ENCODE data around the gene CACNA1D. TPM values are rescaled to one million over a fixed set of nuclear protein-coding genes. Genes with fewer than 3 reads are reported as not detected.

CACNA1D gene
- total RNA-seq, 1 experiment from 2014 or later, result 1.1 TPM

DNA sequence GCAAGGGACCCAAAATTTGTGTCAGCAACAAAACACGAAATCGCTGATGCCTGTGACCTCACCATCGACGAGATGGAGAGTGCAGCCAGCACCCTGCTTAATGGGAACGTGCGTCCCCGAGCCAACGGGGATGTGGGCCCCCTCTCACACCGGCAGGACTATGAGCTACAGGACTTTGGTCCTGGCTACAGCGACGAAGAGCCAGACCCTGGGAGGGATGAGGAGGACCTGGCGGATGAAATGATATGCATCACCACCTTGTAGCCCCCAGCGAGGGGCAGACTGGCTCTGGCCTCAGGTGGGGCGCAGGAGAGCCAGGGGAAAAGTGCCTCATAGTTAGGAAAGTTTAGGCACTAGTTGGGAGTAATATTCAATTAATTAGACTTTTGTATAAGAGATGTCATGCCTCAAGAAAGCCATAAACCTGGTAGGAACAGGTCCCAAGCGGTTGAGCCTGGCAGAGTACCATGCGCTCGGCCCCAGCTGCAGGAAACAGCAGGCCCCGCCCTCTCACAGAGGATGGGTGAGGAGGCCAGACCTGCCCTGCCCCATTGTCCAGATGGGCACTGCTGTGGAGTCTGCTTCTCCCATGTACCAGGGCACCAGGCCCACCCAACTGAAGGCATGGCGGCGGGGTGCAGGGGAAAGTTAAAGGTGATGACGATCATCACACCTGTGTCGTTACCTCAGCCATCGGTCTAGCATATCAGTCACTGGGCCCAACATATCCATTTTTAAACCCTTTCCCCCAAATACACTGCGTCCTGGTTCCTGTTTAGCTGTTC is 316.9 kb downstream of the CACNA1D start:
- BruUV-seq (replicated peaks), result no TSS peak
- RAD21 ChIA-PET (ENCODE audit: low non-redundant PET in 1 of 2, low total read pairs in 2 of 2, uncharacterized antibody in 2 of 2, unreplicated experiment in 2 of 2), result no interaction called here

DNA sequence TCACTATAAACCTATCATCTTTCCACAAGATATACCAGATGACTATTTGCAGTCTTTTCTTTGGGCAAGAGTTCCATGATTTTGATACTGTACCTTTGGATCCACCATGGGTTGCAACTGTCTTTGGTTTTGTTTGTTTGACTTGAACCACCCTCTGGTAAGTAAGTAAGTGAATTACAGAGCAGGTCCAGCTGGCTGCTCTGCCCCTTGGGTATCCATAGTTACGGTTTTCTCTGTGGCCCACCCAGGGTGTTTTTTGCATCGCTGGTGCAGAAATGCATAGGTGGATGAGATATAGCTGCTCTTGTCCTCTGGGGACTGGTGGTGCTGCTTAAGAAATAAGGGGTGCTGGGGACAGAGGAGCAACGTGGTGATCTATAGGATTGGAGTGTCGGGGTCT is 318.0 kb downstream of the CACNA1D start:
- no peak overlapping the region for H3K4me3 ChIP-seq (replicated peaks in 1 of 2; ENCODE audit: low read depth in 1 of 2, low read length in 2 of 2)
- H3K4me1 ChIP-seq (ENCODE audit: control insufficient read depth in 1 of 2, insufficient read depth in 2 of 2, low read length in 2 of 2), result no peaks in the 10 kb centered on the region
- no peaks in the 10 kb centered on the region for H3K36me3 ChIP-seq (ENCODE audit: control insufficient read depth in 1 of 2, insufficient read depth in 2 of 2, low read length in 2 of 2)
- ChIA-PET CTCF (no interaction called here), RAD21 (ENCODE audit: low non-redundant PET in 1 of 2, low total read pairs in 2 of 2, uncharacterized antibody in 2 of 2, unreplicated experiment in 2 of 2) (no interaction called here), POLR2A (no interaction called here)
- no peaks in the 10 kb centered on the region for H3K79me2 ChIP-seq (ENCODE audit: insufficient read depth, low read length)
- no peaks in the 10 kb centered on the region for H3K27me3 ChIP-seq (ENCODE audit: insufficient read depth, low read length)
- no peak overlapping the region for H2AFZ ChIP-seq (ENCODE audit: low read depth, low read length, poor library complexity, severe bottlenecking)
- H3K9me3 ChIP-seq (ENCODE audit: control insufficient read depth in 1 of 2, insufficient read depth in 1 of 2, low read depth in 1 of 2, low read length in 2 of 2), result no peaks in the 10 kb centered on the region
- ATAC-seq (peak; percentile 63), DNase-seq (ENCODE audit: low read depth, low spot score) (no peak)
- H4K20me1 ChIP-seq (ENCODE audit: insufficient read depth), result no peaks in the 10 kb centered on the region
- no peak overlapping the region for H3K4me2 ChIP-seq (ENCODE audit: low read length)
- intact Hi-C loops (cut with micrococcal nuclease), result no loop called here
- BruUV-seq (replicated peaks), result no TSS peak
- no peaks in the 10 kb centered on the region for H3K9me2 ChIP-seq (ENCODE audit: insufficient read depth)
- no peak overlapping the region for H3K27ac ChIP-seq (ENCODE audit: low read depth, low read length)
- TF ChIP-seq CEBPB (IDR thresholded peaks at IDR 0.05; ENCODE audit: low read depth) (no peak), CTCF (IDR thresholded peaks at IDR 0.05 in 2 of 3, conservative IDR thresholded peaks at IDR 0.05 in 1 of 3; ENCODE audit: borderline replicate concordance in 1 of 3, insufficient read depth in 1 of 3, low read depth in 2 of 3, low read length in 2 of 3) (peak in 1 of 3 experiments; percentile 23; a peak in 2 of 6 replicates)
- H3K9ac ChIP-seq (ENCODE audit: low read length), result no peak overlapping the region

More for the DNA sequence above, 316.9 kb downstream of the CACNA1D start:
- H2AFZ ChIP-seq (ENCODE audit: low read depth, low read length, poor library complexity, severe bottlenecking), result no peak overlapping the region
- H3K79me2 ChIP-seq (ENCODE audit: insufficient read depth, low read length), result no peaks in the 10 kb centered on the region
- no peaks in the 10 kb centered on the region for H4K20me1 ChIP-seq (ENCODE audit: insufficient read depth)
- no peaks in the 10 kb centered on the region for H3K36me3 ChIP-seq (ENCODE audit: control insufficient read depth in 1 of 2, insufficient read depth in 2 of 2, low read length in 2 of 2)
- POLR2A ChIA-PET, result no interaction called here
- intact Hi-C loops (cut with micrococcal nuclease), result no loop called here
- ATAC-seq (no peak), DNase-seq (ENCODE audit: low read depth, low spot score) (no peak)
- CTCF ChIA-PET, result no interaction called here
- H3K27me3 ChIP-seq (ENCODE audit: insufficient read depth, low read length), result no peaks in the 10 kb centered on the region
- H3K9me3 ChIP-seq (ENCODE audit: control insufficient read depth in 1 of 2, insufficient read depth in 1 of 2, low read depth in 1 of 2, low read length in 2 of 2), result no peaks in the 10 kb centered on the region
- H3K27ac ChIP-seq (ENCODE audit: low read depth, low read length), result no peak overlapping the region
- TF ChIP-seq ELF1 (IDR thresholded peaks at IDR 0.05; ENCODE audit: borderline replicate concordance, low read depth), result no peak
- H3K4me2 ChIP-seq (ENCODE audit: low read length), result no peak overlapping the region
- H3K4me1 ChIP-seq (ENCODE audit: control insufficient read depth in 1 of 2, insufficient read depth in 2 of 2, low read length in 2 of 2), result peaks cover 0 to 7% of the 10 kb centered on the region in 2 experiments; a peak in 2 of 4 replicates
- no peak overlapping the region for H3K9ac ChIP-seq (ENCODE audit: low read length)
- H3K4me3 ChIP-seq (replicated peaks in 1 of 2; ENCODE audit: low read depth in 1 of 2, low read length in 2 of 2), result no peak overlapping the region
- no peaks in the 10 kb centered on the region for H3K9me2 ChIP-seq (ENCODE audit: insufficient read depth)

Data from HCT116 (cell line).